OCI-M2 (cell line): ENCODE measurements around the gene HDAC8.

Experiments used
- DNase-seq: peaks from one replicate; lab custom pipeline; 2025; ENCODE audit not compliant: unreplicated experiment; lab: John Stamatoyannopoulos, UW

The HDAC8 gene

DNA sequence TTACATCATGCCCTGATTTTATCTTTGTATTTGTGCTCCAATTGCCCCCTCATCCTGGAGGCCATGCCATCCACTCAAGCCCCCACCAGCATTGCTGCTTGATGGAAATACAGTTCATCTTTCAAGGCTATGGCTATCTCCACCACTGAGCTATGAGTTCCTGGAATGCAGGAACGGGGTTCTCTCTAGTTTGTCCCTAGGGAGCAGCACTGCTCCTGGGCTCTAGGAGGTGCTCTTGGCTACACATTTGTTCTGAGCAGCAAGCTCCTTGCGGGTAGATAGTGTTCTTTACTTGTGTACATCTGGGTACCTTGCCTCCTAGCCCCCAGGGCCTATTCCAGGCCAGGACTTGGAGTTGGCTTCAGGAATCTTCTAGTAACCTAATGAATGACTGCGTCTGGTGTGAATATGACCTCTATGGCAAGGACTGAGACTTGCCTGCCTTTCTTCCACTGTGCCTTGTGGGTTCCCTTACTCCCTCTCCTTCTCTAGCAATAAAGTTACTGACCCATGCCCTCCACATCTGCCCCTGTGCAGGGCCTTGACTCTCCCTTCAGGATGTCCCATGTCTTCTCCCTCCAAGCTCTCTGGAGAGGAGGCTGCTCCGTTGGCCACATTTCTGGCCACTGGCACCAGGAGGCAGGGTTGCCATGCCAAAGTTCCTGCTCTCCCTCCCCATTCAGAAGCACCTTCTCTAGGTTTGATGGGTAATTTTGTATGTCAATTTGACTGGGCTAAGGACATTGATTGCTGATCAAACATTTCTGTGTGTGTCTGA is 274.5 kb downstream of the HDAC8 start:
- no peak for DNase-seq

GRCh38 chrX:72296991-72297390 is 275.7 kb downstream of the HDAC8 start:
- no peak for DNase-seq

DNA sequence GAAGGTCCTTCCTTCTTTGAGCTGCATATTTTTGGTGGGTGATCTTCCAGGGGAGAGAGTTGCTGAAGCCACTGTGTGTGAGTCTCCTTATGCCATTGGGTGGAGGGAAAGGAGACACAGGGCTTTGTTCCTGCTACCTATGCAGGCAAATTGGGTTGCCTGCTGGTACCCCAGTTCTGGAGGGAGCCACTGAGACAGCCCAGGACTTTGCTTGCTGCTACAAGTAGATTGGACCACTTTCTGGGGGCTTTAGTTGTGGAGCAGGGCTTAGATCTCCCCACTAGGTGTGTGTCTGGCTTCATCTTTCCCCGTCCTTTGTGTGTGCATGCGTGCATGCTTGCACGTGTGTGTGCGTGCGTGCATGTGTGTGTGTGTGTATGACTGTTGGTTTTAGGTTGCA is 276.9 kb downstream of the HDAC8 start:
- no peak for DNase-seq

DNA sequence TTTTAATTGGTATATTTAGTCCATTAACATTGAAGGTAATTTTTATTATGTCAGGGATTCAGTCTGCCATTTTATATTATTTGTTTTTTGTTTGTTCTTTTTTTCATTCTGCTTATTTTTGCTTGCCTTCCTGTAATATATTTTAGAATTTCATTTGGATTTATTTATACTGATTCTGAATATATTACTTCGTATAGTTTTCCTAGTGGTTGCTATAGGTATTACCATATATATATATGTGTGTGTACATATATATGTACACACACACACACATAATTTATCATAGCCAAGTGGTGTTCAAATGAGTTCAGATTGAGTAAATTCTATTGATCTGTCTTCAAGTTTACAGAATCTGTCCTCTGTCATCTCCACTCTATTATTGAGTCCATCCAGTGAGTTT is 278.1 kb downstream of the HDAC8 start:
- DNase-seq: no peak

DNA sequence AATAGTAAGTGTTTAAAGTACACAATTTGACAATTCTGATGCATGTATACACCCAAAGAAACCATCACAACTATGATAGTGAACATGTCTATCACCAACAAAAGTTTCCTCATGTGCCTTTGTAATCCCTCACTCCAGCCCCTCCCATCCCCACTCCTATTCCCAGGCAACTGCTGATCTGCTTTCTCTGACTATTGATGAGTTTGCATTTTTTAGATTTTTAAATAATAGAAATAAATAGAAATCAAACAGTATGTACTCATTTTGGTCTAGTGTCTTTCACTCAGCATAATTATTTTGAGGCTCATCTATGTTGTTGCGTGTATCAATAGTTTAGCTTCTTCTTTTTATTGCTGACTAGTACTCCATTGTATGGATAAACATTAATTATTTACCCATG is 290.3 kb downstream of the HDAC8 start:
- no peak for DNase-seq

GRCh38 chrX:72280321-72280845 is 292.3 kb downstream of the HDAC8 start:
- no peak for DNase-seq
